Activated CD4-positive, alpha-beta memory T cell treated with anti-CD3 and anti-CD28 coated beads, Interleukin-2, amount 10 ng/mL, durations not matched to agents 7 days and 5 days (primary cell): Measurements from ENCODE around the gene ANKHD1. TPM values are rescaled to one million over a fixed set of nuclear protein-coding genes. Genes with fewer than 3 reads are reported as not detected.

Experiments used
- CTCF ChIA-PET: fragments of 350-600 bp; sonication (Branson Sonifier 250); formaldehyde crosslinking; loops from one replicate; lab custom pipeline; 2021; ENCODE audit warnings: antibody characterized with exemption, inconsistent platforms; lab: Charles Lee
- POLR2A ChIA-PET: fragments of 350-600 bp; sonication (Branson Sonifier 250); formaldehyde crosslinking; loops from one replicate; lab custom pipeline; 2021; ENCODE audit warnings: antibody characterized with exemption; lab: Charles Lee
- DNase-seq: peaks from one replicate; pipeline ENCODE4 v3.0.0-alpha.2; 2020
- H3K27ac Mint-ChIP-seq: one replicate; pipeline ENCODE4 v1.8.0; 2021; ENCODE audit warnings: mild to moderate bottlenecking, mixed read lengths
- H3K27me3 Mint-ChIP-seq: one replicate; pipeline ENCODE4 v1.8.0; 2021; ENCODE audit warnings: mixed read lengths
- H3K36me3 Mint-ChIP-seq: one replicate; pipeline ENCODE4 v1.8.0; 2021; ENCODE audit warnings: low read depth, mixed read lengths
- H3K4me1 Mint-ChIP-seq: one replicate; pipeline ENCODE4 v1.8.0; 2021; ENCODE audit warnings: mixed read lengths
- H3K4me3 Mint-ChIP-seq: one replicate; pipeline ENCODE4 v1.8.0; 2021; ENCODE audit warnings: mild to moderate bottlenecking, mixed read lengths
- H3K9me3 Mint-ChIP-seq: one replicate; pipeline ENCODE4 v1.8.0; 2021; ENCODE audit warnings: mixed read lengths
- total RNA-seq, 2 experiments: library from RNA; stranded (reverse); gene quantifications; one replicate each; pipeline ENCODE4 v1.2.3, GENCODE V29; 2021

The ANKHD1 gene
- total RNA-seq, 2 experiments from 2014 or later = 109 to 122 TPM

- Mint-ChIP-seq H3K9me3 (no peaks in the 10 kb centered on the region), H3K27me3 (no peaks in the 10 kb centered on the region), H3K36me3 (no peaks in the 10 kb centered on the region), H3K4me1 (peaks cover 7% of the 10 kb centered on the region), H3K27ac (no peak overlapping the region), H3K4me3 (peak overlapping the region; percentile 71)
- ChIA-PET POLR2A (interaction anchor here (0.8 to 1.2 kb wide), 3 partner anchors 38 to 328 kb away, joined by 3 read pairs; partner anchors contain the start of genes ANKHD1 and HARS2), CTCF (interaction anchor here (0.7 to 5.2 kb wide), 31 partner anchors 8 to 362 kb away, joined by 3 to 44 read pairs (median 4); partner anchors contain the start of genes ANKHD1, EIF4EBP3, HBEGF and IK)
- no peak for DNase-seq
These were observed 37.8 kb upstream of the ANKHD1 start for GRCh38 chr5:140363631-140364471.

DNA sequence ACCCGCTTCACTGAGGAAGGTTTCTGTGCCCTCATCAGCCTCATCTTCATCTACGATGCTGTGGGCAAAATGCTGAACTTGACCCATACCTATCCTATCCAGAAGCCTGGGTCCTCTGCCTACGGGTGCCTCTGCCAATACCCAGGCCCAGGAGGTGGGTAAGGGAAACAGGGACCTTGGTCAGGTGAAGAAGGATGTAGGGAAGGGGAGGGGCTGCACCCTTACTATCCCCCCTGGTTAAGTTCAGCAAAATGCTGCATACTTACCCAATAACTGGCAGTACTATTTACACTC, 37.2 kb upstream of the ANKHD1 start:
- peaks cover 7% of the 10 kb centered on the region for H3K4me1 Mint-ChIP-seq
- CTCF ChIA-PET = interaction anchor here (1.7 to 5.2 kb wide), 7 partner anchors 9 to 357 kb away, joined by 4 to 44 read pairs (median 11); partner anchors contain the start of gene ANKHD1
- no peak overlapping the region for H3K27ac Mint-ChIP-seq
- POLR2A ChIA-PET = interaction anchor here (1.0 kb wide), 1 partner anchor 38 kb away, joined by 3 read pairs; no protein-coding TSS in a partner anchor
- H3K36me3 Mint-ChIP-seq = no peaks in the 10 kb centered on the region
- no peak for DNase-seq
- H3K27me3 Mint-ChIP-seq = no peaks in the 10 kb centered on the region
- no peak overlapping the region for H3K4me3 Mint-ChIP-seq
- H3K9me3 Mint-ChIP-seq = no peaks in the 10 kb centered on the region

- peaks cover 7% of the 10 kb centered on the region for H3K4me1 Mint-ChIP-seq
- H3K27me3 Mint-ChIP-seq = no peaks in the 10 kb centered on the region
- CTCF ChIA-PET = interaction anchor here (0.9 to 5.2 kb wide), 8 partner anchors 8 to 356 kb away, joined by 3 to 44 read pairs (median 6); no protein-coding TSS in a partner anchor
- H3K4me3 Mint-ChIP-seq = no peak overlapping the region
- DNase-seq = no peak
- no peaks in the 10 kb centered on the region for H3K9me3 Mint-ChIP-seq
- H3K27ac Mint-ChIP-seq = no peak overlapping the region
- H3K36me3 Mint-ChIP-seq = no peaks in the 10 kb centered on the region
- POLR2A ChIA-PET = interaction anchor here (1.0 to 1.8 kb wide), 2 partner anchors 37 to 325 kb away, joined by 3 to 4 read pairs; no protein-coding TSS in a partner anchor
These were observed 36.4 kb upstream of the ANKHD1 start for GRCh38 chr5:140365282-140365681.

DNA sequence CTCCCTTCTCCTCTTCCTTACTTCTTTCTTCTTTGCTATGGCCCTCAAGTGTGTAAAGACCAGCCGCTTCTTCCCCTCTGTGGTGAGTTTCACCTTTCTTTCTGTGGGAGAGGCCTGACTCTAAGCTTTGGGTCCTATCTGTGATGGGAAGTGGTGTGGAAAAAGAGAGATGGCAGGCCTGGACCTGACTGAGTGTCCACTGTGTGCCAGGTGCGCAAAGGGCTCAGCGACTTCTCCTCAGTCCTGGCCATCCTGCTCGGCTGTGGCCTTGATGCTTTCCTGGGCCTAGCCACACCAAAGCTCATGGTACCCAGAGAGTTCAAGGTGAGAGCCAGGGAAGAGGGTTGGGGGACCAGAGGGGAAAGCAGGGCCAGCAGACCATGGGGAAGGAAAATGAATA, 35.7 kb upstream of the ANKHD1 start:
- DNase-seq = no peak
- ChIA-PET POLR2A (interaction anchor here (1.8 kb wide), 1 partner anchor 325 kb away, joined by 4 read pairs; no protein-coding TSS in a partner anchor), CTCF (interaction anchor here (0.8 to 5.2 kb wide), 10 partner anchors 7 to 355 kb away, joined by 3 to 44 read pairs (median 5); partner anchors contain the start of gene HBEGF)
- Mint-ChIP-seq H3K27ac (no peak overlapping the region), H3K4me1 (peaks cover 7% of the 10 kb centered on the region), H3K9me3 (no peaks in the 10 kb centered on the region), H3K36me3 (no peaks in the 10 kb centered on the region), H3K27me3 (no peaks in the 10 kb centered on the region), H3K4me3 (no peak overlapping the region)

- H3K9me3 Mint-ChIP-seq = no peaks in the 10 kb centered on the region
- ChIA-PET CTCF (interaction anchor here (0.8 to 5.2 kb wide), 10 partner anchors 8 to 268 kb away, joined by 3 to 44 read pairs (median 5); partner anchors contain the start of gene HBEGF), POLR2A (interaction anchor here (1.1 to 1.8 kb wide), 2 partner anchors 34 to 324 kb away, joined by 4 to 5 read pairs; partner anchors contain the start of gene ANKHD1)
- no peaks in the 10 kb centered on the region for H3K36me3 Mint-ChIP-seq
- DNase-seq = no peak
- no peaks in the 10 kb centered on the region for H3K27me3 Mint-ChIP-seq
- no peak overlapping the region for H3K27ac Mint-ChIP-seq
- H3K4me3 Mint-ChIP-seq = no peak overlapping the region
- H3K4me1 Mint-ChIP-seq = peaks cover 7% of the 10 kb centered on the region
These were observed 34.9 kb upstream of the ANKHD1 start for GRCh38 chr5:140366589-140367255.

GRCh38 chr5:140367256-140368013, 34.2 kb upstream of the ANKHD1 start:
- Mint-ChIP-seq H3K4me3 (no peak overlapping the region), H3K27me3 (no peaks in the 10 kb centered on the region), H3K36me3 (no peaks in the 10 kb centered on the region), H3K9me3 (no peaks in the 10 kb centered on the region), H3K4me1 (peaks cover 7% of the 10 kb centered on the region), H3K27ac (no peak overlapping the region)
- no peak for DNase-seq
- CTCF ChIA-PET = interaction anchor here (1.0 to 5.2 kb wide), 6 partner anchors 9 to 268 kb away, joined by 4 to 44 read pairs (median 6); no protein-coding TSS in a partner anchor
- POLR2A ChIA-PET = interaction anchor here (1.1 to 1.8 kb wide), 2 partner anchors 34 to 323 kb away, joined by 4 to 5 read pairs; partner anchors contain the start of gene ANKHD1

DNA sequence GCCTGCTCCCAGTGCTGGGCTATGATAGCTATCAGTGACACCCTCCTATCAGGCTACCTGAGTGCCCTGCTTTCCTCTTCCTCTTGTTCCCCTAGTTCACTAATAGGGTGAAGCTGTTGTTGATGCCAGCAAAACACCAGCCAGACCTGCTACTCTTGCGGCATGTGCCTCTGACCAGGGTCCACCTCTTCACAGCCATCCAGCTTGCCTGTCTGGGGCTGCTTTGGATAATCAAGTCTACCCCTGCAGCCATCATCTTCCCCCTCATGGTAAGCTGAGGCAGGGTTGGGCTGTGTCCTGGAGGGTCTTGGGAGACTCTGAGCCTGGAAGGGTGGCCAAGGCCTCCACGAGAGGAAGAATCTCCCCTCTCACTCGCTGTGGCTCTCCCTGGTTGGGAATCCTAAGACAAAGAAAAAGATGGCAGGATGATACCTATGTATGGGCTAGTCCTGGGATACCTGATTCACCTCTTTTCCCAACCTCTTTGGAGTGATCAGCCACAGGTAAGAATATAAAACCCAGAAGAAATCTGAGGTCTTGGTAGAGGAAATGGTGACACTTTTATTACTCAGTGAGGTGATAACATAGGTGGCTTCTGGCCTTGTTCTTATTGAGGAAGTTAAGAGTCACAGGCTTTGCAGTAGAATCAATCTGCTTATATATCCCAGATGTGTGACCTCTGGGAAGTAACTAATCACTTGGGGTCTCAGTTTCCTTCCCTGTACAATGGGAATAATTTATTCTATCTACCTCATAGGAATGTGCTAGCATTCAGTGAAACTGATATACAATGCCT, 30.1 kb upstream of the ANKHD1 start:
- H3K27ac Mint-ChIP-seq = no peak overlapping the region
- no peak for DNase-seq
- H3K27me3 Mint-ChIP-seq = no peaks in the 10 kb centered on the region
- ChIA-PET CTCF (interaction anchor here (0.7 to 3.9 kb wide), 17 partner anchors 7 to 364 kb away, joined by 3 to 34 read pairs (median 9); partner anchors contain the start of genes ANKHD1, HARS1, HARS2 and IK), POLR2A (no interaction called here)
- peaks cover 3% of the 10 kb centered on the region for H3K4me1 Mint-ChIP-seq
- H3K4me3 Mint-ChIP-seq = no peak overlapping the region
- H3K9me3 Mint-ChIP-seq = no peaks in the 10 kb centered on the region
- no peaks in the 10 kb centered on the region for H3K36me3 Mint-ChIP-seq

DNA sequence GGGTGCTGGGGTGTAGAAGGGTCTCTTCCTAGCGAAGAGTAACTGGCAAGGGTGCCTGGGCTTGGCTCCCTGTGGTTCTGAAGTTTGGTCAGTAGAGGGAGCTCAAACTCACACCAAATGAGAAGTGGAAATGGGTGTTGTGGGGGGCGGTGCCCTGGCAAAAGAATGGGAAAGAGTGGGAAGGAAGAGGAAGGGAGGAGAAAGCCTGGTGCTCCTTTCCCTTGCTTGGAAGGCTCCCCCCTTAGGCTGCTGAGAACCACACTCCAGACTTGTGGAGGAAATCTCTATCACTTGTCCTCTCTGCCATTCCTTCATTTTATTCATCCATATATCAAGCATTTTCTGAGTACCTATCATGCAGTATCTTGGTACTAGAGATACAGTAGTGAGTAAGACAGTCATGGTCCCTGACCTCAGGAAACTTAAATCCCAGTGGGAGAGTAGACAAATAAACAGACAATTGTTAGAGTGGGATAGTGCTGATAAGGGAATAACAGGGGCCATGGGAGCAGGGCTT, 28.6 kb upstream of the ANKHD1 start:
- no peak overlapping the region for H3K27ac Mint-ChIP-seq

DNA sequence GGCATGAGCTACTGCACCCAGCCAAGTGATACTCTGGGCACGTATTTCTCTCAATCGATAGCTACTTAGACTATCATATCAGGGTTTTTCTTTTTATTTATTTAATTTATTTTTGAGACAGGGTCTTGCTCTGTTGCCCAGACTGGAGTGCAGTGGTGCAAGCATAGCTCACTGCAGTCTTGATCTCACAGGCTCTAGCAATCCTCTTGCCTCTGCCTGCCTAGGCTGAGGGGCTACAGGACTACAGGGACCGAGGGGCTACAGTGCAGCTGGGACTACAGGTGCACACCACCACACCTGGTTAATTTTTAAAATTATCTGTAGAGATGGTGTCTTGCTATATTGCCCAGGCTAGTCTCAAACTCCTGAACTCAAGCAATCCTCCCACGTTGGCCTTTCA, 20.3 kb upstream of the ANKHD1 start:
- Mint-ChIP-seq H3K27me3 (no peaks in the 10 kb centered on the region), H3K9me3 (no peaks in the 10 kb centered on the region), H3K4me1 (peaks cover 4% of the 10 kb centered on the region), H3K4me3 (no peak overlapping the region), H3K27ac (no peak overlapping the region), H3K36me3 (peaks cover 3% of the 10 kb centered on the region)
- CTCF ChIA-PET = interaction anchor here (0.7 to 2.5 kb wide), 3 partner anchors 8 to 29 kb away, joined by 5 to 12 read pairs (median 7); no protein-coding TSS in a partner anchor
- POLR2A ChIA-PET = interaction anchor here (0.6 to 1.0 kb wide), 2 partner anchors 10 to 21 kb away, joined by 3 read pairs; no protein-coding TSS in a partner anchor
- DNase-seq = no peak

More for the DNA sequence above, 28.6 kb upstream of the ANKHD1 start:
- no peaks in the 10 kb centered on the region for H3K9me3 Mint-ChIP-seq
- H3K4me3 Mint-ChIP-seq = no peak overlapping the region
- peak; percentile 43 for DNase-seq
- no peaks in the 10 kb centered on the region for H3K36me3 Mint-ChIP-seq
- POLR2A ChIA-PET = interaction anchor here (0.7 kb wide), 1 partner anchor 339 kb away, joined by 3 read pairs; no protein-coding TSS in a partner anchor
- peaks cover 3% of the 10 kb centered on the region for H3K4me1 Mint-ChIP-seq
- H3K27me3 Mint-ChIP-seq = no peaks in the 10 kb centered on the region
- CTCF ChIA-PET = interaction anchor here (0.9 to 3.9 kb wide), 32 partner anchors 9 to 362 kb away, joined by 3 to 34 read pairs (median 4); partner anchors contain the start of genes ANKHD1, HARS1, HARS2 and HBEGF

- DNase-seq = no peak
- H3K27ac Mint-ChIP-seq = no peak overlapping the region
- no peaks in the 10 kb centered on the region for H3K27me3 Mint-ChIP-seq
- peaks cover 3% of the 10 kb centered on the region for H3K36me3 Mint-ChIP-seq
- no peak overlapping the region for H3K4me3 Mint-ChIP-seq
- no peaks in the 10 kb centered on the region for H3K9me3 Mint-ChIP-seq
- H3K4me1 Mint-ChIP-seq = peaks cover 4% of the 10 kb centered on the region
- ChIA-PET POLR2A (no interaction called here), CTCF (interaction anchor here (1.4 to 2.5 kb wide), 2 partner anchors 9 to 16 kb away, joined by 7 to 12 read pairs; no protein-coding TSS in a partner anchor)
These were observed 19.7 kb upstream of the ANKHD1 start for GRCh38 chr5:140381972-140382371.

GRCh38 chr5:140382866-140383265, 18.8 kb upstream of the ANKHD1 start:
- CTCF ChIA-PET = interaction anchor here (0.7 to 2.5 kb wide), 3 partner anchors 10 to 820 kb away, joined by 4 to 12 read pairs (median 5); no protein-coding TSS in a partner anchor
- Mint-ChIP-seq H3K27me3 (no peaks in the 10 kb centered on the region), H3K9me3 (no peaks in the 10 kb centered on the region), H3K27ac (no peak overlapping the region), H3K4me1 (peaks cover 4% of the 10 kb centered on the region), H3K4me3 (no peak overlapping the region), H3K36me3 (peaks cover 3% of the 10 kb centered on the region)
- POLR2A ChIA-PET = no interaction called here
- DNase-seq = no peak
